HG02852 (cell line): ENCODE measurements around the gene IREB2.
A peak's percentile ranks its signal among the peaks of the same experiment; 100 is the strongest.

Experiments used
- ATAC-seq: cut with Tn5 transposase; IDR thresholded peaks from one replicate; pipeline ENCODE4 v1.9.1; 2021; ENCODE audit warnings: mild to moderate bottlenecking, moderate library complexity; ENCODE audit not compliant: unreplicated experiment

IREB2 gene

DNA sequence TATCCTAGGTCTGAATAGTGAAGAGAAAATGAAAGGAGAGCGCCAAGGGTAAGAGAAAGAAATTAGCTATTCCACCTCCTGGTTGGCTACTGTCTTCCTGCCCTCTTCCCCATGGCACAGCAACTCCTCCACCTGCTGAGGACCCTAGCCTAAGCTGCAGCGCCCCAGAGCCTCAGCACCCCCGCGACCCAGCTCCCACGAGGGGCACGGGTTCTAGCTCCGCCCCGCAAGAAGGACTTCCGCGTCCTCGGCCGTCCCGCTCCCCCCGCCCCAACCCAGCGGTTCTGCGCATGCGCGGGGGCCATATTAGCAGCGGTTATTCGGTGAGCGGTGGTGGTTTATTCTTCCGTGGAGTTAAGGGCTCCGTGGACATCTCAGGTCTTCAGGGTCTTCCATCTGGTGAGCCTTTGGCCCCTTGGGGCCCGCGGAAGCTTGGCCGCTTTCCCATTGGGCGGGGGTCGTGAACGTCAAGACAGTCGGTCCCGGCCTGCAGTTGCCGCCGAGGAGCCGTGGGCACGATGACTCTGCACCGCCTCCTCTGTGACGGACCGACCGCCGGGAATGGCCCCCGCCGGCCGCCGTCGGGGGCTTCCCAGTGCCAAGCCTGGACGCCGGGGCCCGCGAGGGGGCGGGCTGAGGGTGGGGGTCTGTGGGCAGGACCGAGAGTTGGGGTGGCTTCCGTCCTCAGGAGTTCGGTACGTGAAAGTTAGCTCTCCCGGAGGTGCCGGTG, 102.3 kb downstream of the IREB2 start, which contains the start of gene PSMA4:
PSMA4 (plus strand) TSS at position 304 of the 730 bp plus-strand sequence. CDS start 1,484 bp downstream, outside the sequence.
- ATAC-seq: peak; percentile 81

DNA sequence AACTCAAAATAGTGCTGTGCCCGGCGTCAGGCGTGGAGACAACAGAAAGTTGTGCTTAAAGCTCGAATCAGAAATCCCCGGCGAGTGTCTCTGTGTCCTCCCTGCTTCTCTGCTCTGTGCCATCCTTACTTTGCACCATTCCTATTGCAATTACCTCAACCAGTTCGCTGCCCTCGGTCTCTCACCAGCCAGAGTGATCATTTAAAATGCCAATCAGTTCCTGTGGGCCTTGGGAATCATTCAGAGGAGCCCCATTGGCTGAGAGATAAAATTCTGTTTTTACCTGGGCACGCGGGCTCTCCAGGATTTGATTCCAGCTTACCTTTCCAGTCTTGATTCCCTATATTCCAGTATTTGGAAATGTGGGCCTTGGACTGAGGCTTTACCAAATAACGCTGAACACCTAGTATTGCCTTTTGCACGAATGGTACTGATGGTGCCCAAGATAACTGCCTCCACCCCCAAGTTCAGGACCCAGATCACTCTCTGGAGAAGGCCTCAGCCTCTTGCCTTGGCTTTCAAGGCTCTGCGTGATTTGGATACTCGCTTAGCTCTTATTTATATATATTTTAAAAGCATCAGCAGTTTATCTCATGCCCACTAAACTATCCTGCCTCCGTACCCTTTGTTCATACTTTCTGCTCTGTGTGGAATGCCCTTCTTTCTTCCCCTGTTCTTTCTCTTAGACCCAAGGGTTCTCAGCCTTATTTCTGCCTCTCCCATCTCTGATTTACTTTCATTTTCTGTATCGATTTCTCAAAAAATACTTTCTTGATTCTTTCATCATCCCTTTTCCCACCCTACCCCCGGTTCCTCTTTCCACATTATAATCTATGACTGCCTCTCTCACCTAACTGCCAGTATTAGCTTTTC, 103.1 kb downstream of the IREB2 start:
- no peak for ATAC-seq

DNA sequence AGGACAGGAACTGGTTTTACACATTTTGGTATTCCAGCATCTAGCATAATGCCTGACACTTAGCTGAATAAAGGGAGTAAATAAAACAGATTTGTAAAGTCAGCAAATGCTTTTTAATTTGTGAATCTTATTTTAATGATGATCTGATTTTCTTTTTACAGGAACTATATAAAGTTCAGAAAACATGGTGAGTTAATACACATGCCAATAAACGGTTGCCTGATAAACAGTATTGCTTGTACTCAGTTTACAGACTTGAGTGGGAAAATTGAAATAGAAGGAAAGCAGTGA, 103.7 kb downstream of the IREB2 start:
- ATAC-seq: no peak

DNA sequence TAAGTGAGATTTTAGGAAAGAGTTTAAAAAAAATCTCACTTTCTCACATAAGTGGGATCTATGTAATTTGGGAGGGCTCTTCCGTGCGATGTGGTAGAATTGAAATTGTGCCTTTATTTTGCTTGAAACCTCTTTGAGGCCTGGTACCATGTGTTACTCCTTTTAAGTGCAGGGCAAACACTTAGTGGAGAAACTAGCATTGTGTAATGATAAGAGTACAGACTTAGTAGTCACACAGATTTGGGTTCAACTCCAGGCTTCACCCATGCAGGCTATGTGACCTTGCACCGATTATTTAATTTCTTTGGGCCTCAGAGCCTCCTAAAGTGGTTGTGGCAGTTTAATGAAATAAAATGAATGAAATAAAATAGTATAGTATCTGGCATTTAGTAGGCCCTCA, 104.6 kb downstream of the IREB2 start:
- no peak for ATAC-seq

DNA sequence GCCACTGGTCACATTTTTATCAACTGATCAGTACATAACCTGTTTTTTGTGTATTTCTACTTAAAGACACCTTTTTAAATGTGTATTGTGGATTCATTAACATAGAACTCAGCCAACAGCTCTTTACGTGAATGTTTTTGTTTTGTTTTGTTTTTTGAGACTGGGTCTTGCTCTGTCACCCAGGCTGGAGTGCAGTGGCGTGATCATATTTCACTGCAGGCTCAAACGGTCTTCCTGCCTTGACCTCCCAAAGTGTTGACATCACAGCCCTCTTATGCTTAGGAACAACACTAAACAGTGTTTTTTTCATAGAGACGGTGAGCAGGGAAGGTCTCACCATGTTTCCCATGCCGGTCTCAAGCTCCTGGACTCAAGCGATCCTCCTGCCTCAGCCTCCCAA, 112.2 kb downstream of the IREB2 start:
- ATAC-seq: no peak

DNA sequence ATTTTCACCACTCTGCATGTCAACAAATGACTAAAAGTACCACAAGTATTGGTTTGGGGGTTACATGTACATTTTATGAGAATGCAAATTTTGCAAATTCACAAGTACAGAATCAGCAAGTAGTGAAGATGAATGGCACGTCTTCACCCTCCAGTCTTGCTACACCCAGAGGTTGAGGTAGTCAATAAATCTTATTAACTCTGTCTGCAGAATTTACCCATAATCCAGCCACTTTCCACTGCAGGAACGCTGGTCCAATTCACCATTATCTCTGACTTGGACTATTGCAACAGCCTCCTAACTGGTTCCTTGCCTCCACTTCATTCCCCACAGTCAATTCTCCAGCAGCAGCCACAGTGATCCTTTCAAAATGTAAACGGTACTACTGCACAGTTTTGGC, 112.8 kb downstream of the IREB2 start:
- ATAC-seq: no peak
